DND-41 (cell line): Measurements from ENCODE around the gene DRC7.

ENCODE experiments used
- CTCF ChIP-seq: IDR thresholded peaks from 2 replicates; pipeline ENCODE4 v1.5.1; 2012; ENCODE audit warnings: borderline replicate concordance, low read length, moderate library complexity, mild to moderate bottlenecking; ENCODE audit not compliant: poor library complexity, severe bottlenecking; ENCODE audit errors: extremely low read depth
- EZH2 ChIP-seq: IDR thresholded peaks from 3 replicates; pipeline ENCODE4 v1.6.1; 2012; ENCODE audit warnings: borderline replicate concordance, low read depth, mild to moderate bottlenecking, moderate library complexity, low read length, inconsistent platforms; ENCODE audit not compliant: severe bottlenecking

- no peak for TF ChIP-seq CTCF
- TF ChIP-seq EZH2: no peak
These were observed 12.1 kb downstream of the DRC7 start for GRCh38 chr16:57706717-57707116.
